Fibroblast of skin of left quadriceps (primary cell): ENCODE data around the gene WDR86.

ENCODE experiments used
- DNase-seq, 2 experiments: peaks; one replicate each; pipeline ENCODE4 v3.0.0-alpha.2; 2013; ENCODE audit warnings: low read depth in 2 of 2

The WDR86 gene

DNA sequence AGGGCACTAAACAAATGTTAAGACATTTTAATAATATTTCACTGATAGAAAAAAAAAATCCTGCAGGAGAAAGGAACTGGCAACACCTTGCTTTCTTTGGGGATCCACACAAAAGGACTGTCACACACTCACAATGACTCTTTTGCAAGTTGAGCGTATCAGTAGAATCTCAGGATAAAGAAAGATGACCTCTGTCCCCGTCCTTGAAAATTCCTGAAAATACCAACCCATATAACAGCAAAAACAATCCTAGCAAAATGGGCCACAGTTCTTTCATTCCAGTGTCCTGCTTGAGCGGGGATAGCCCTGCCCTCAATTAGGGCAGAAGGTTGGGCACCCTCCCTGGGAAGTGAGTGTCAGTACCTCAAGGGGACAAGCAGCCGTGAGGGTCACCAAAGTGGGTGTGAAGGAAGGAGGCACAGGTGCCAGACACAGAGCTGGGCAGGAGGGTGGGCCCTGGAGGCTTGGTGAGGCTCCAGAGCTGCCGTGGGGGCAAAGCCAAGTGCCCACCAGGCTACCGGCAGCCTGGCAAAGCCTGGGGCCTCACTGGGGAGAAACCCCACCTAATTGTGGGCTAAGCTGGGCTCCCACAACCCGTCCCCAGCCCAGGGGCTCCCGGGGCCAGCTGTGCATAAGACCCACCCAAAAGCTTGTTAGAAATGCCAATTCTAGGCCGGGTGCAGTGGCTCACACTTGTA is 2.8 kb downstream of the WDR86 start:
- DNase-seq: no peak

DNA sequence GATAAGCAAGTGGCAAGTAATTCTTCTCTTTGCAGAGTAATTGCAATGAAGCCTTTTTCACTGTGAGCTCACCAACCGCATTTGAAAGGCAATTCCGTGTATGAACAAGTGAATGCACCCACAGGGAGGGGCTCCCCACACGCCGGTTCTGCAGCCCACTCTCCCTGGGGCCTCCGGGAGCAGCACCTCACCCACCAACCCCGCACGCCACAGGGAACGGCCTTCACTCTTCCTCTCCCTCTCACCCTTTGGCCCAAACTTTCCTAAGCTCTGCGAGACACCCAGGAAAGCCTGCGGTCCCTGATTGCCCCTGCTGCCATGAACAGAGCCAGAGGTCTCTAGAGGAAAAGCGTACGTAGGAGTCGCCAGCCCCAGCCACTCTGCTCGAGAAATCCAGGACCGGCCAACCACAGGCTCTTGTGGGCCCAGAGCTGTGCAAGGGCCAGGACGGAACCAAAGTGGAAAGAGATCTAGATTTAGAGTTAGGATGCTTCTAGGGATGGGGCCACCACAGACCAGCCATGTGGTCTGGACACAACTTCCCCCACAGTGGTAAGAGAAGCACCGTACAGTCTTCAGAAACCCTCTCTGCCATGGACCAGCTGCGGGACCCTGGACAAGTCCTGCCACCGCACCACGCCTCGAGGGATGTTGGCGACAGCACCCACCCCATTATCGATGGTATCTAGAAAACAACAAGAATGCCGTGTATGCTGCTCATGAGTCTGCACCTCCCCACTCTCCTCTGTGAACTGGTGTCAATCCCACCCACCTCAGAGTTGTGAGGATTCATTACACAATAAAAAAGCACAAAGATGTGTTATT is 3.6 kb downstream of the WDR86 start:
- no peak for DNase-seq

DNA sequence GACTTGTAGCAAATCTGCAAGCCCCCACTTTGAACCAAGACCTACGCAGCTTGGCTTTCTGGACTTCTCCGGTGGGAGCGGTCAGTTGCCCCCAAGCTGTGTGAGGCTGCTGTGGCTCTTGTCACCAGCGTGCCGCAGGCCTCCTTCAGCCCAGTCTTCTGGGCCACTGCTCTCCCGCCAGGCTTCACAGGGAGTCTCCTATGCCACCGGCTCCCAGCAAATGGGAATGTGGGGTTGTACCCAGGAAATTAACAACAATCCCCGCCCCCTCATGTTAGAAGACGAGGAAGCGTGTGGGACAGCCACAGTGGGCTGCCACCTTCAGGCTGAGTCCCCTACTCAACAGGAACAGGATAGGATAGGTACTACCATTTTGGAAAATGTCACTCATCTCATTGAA is 4.2 kb downstream of the WDR86 start:
- no peak for DNase-seq

DNA sequence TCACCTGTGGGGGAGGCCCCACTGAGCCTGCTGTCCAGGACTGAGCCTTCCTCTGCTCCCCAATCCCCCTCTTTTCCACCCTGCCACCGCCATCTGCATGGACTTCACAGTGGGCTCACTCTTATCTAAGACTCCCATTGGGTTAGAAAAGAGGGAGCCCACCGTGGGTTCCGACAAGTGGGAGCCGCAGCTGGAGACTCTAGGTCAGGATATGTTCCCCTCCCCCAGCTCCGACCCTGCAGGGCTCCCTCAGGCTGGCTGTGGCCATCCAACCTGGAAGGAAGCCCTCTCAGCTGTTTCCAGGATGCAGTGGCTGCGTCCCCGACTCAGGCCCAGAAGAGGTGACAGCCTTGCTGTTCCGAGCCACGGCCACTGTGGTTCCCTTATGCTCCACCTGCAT is 4.8 kb downstream of the WDR86 start:
- no peak for DNase-seq

DNA sequence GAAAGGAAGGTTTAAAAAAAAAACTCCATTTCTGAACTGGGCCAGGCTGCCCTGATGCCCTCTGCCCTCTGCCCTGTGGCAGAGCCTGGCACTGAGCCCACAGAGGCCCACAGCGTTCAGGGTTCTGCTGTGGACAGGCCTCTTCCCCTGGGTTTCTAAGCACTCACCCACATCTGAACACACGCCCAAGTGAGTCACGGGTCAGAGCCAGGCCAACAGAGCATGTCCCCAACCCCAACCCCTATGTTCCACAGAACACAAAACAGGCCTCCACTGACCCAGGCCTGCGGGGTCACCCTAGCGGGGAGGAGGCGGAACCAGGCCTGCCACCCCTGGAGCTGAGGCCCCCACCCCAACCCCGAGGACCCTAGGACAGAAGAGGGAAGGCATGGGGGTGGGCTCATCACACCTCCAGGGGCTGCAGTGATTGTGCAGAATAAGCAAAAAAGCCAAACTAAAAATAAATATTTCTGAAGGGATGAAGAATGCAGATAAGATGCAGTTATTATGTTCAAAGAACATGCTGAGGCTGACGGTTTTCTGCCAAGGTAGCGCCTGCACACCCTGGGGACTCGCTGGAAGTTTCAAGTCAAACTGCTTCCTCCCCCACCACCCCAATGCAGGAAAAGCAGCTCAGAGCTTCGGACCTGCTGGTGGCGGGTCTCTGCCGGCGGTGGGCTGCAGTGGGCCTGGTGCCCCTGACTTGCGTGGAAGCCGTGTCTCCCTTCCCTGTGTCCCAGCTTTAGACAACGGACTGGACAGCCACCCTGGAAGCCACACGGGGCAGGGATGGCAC is 5.4 kb downstream of the WDR86 start:
- DNase-seq: no peak

DNA sequence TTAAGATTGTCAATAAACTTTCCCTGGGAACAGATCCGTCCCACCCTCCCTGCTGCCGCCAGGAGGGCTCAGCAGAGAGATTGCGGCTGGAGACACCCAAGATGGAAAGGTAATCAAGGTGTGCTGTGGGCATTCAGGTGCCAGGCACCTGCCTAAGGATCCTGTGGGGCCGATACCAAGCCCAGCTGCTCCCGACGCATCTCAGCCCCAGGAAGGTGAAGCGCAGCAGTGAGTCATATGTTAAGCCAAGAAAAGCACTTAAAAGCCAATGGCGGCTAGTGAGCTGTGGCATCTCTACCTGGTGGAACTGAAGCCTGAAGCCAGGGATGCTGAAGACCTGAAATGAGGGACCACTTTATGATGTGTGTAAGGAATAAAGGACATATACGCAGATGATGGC is 6.1 kb downstream of the WDR86 start:
- DNase-seq: no peak

DNA sequence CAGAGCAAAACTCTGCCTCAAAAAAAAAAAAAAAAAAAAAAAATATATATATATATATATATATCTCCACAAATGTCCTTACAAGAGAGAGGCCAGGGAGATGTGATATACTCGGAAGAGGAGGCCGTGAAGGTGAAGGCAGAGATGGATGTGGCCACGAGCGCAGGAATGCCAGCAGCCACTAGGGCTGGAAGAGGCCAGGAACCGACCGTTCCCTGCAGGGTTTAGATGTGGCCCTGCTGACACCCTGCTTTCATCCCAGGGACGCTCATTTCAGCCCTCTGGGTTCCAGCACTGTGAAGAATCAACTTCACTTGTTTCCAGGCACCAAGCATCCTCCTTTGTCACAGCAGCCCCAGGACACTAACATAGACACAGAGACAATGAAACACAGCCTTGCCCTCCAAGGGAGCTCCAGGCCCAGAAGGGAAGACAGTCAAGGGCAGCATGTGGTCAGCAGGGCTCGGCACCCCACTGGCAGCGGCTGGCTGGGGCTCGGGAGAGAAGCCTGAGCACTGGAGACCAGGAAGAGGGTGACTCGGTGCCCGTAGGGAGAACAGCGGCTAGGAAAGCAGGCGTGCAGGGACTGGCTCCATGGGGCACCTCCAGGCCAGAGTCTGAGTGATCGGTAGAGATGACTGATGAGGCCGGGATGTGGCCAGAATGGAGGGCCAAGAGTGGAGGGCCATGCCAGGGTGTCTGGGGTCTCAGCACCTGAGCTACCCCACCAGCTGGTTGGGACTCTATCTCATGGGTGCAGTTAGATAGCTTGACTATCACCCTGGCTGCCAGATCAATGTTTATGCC is 7.6 kb downstream of the WDR86 start:
- DNase-seq: no peak

DNA sequence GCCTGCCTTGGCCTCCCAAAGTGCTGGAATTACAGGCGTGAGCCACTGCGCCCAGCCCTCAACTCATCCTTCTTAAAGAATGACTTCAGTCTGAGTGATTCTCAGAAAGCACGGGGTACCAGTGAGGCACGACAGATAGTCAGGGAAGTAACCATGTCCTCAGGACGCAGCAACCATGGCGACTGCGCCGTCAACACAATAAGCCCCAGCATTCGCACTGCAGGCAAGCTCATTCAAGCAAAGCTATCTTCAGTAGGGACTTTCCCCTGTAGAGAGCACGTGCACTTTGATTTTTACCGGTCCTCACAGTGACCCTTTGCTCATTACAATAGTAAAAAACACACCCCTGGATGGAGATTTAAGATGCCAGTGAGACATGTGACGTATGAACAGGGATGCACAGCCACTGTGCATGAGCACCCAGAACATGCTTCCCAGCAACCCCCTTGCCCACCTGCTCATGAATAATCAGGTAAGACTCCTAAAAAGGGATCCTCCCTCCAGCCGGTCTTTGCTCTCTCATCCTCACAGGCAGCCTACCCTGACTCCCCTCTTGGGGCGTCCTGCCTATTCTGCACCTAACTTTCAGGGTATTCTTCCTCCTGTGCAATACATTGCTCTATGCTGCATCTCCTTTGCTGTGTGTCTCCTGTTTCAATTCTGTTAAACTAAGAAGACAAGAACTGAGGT is 9.1 kb downstream of the WDR86 start:
- no peak for DNase-seq

DNA sequence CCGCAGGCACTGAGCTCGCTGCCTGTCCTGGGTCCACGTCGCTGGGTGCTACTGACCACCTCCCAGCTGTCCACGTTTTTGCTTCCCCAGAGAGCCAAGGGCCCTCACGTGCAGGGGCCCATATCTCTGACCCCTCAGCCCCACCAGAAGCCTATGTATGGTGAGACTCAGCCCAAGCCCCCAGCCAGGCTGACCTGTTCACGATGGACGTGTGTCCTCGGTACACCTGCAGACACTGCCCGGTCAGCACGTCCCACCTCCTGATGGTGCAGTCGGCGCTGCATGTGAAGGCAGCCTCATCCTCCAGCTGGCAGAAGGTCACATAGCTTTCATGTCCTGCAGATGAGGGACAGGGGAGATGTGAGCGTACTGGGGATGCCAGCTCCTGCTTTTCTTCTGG is 9.9 kb downstream of the WDR86 start:
- no peak for DNase-seq

DNA sequence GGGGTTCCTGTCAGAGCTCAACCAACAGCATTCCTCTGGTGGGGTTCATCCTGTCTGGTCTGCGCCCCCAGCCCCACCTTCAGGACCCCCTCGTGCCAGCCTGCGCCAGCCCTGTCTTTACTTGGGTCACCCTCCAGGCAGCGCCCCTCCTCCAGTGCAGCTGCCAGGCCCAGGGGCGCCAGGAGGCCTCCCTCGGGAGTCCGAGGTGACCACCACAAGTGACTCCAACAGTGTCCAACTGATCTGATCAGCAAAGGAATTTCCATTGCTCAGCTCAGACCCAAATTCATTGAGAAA is 10.6 kb downstream of the WDR86 start:
- DNase-seq: no peak

DNA sequence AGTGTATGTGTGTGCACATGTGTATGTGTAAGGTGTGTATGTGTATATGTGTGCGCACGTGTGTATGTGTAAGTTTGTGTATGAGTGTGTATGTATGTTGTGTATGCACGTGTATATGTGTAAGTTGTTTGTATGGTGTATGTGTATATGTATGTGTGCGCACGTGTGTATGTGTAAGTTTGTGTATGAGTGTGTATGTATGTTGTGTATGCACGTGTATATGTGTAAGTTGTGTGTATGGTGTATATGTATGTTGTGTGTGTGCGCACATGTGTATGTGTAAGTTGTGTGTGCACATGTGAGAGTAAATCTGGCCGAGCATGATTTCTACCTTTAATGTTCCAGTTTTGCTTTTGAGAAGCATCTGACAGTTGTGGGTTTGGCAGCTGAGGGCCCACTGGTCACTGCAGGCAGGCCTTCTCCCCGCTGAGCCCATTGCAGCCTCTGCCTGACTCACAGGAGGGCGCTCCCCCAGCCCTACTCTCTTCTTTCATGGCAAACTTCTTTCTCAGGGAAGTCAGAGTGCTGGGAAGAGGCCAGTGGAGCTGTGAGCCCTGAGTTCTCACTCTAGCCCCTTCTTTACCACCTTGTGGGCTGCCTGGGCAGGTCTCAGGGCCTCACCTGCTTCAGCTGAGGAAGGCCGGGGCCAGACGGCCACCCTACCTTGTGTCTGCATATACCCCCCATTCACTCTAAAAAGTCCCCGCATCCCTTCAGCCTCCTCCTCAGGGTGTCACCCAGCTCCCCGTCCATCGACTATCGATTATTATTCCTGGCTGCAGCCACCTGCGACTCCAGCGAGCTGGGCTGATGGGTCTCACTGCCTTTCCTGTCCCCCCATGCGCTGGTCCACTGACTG is 11.2 kb downstream of the WDR86 start:
- DNase-seq: no peak

DNA sequence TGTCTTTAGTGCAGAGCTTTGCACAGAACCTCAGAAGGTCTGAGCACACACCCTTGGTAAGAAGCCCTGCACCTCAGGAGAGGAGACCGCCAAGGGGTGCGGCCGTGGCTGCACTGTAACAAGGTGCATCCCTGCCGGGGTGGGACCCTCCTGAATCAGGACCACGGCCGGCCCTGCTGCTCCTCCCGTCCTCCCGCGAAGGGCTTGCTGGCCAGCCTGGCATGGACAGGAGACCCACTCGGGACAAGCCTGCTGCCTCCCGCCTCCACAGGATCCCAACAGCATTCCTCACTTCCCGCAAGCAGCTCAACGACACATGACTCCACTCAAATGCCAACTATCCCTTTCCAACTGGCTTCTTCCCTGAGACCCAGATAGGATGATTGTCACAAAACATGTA is 12.8 kb downstream of the WDR86 start:
- DNase-seq: no peak

DNA sequence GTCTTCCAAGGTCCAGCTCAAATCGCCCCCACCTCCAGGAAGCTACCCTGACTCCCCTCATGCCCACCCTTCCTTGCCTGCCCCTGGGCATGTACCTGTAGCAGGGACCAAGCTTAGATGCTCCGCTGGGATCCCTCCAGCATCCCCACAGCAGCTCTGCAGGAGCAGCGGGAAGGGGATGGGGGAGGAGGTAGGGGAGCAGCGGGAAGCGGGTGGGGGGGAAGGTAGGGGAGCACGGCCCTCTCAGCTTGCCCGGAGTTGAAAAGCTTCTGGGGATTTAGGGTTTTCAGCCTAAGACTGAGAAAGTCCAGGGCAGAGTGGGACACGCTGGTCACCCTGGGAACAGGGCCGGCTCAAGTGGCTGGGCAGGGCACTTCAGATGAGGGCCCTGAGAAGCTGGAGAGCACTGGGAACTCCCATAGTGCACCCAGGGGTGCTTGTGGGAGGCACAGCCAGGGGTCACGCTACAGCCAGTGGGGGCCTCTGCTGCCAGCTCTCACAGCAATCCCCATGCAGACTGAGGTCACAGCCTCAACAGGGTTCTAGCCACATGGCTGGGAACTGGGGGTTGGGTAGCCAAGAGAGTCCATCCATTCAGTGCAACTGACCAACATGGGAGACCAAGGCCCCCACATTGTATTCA is 13.4 kb downstream of the WDR86 start:
- DNase-seq: no peak

DNA sequence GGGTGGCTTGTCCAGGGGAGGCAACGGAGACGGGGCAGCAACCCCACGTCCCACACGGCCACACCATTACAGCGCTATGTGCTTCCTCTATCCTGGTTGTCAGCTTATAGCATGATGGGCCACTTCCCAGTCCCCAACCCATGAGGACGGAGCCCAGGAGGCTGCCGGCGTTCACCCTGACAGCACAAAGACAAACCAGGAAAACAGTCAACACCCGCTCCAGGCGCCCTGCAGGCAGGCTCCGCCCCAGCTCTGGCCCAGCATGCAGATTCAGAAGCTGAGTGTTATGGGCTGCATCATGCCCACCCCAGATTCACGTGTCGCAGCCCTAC is 14.8 kb downstream of the WDR86 start:
- no peak for DNase-seq

DNA sequence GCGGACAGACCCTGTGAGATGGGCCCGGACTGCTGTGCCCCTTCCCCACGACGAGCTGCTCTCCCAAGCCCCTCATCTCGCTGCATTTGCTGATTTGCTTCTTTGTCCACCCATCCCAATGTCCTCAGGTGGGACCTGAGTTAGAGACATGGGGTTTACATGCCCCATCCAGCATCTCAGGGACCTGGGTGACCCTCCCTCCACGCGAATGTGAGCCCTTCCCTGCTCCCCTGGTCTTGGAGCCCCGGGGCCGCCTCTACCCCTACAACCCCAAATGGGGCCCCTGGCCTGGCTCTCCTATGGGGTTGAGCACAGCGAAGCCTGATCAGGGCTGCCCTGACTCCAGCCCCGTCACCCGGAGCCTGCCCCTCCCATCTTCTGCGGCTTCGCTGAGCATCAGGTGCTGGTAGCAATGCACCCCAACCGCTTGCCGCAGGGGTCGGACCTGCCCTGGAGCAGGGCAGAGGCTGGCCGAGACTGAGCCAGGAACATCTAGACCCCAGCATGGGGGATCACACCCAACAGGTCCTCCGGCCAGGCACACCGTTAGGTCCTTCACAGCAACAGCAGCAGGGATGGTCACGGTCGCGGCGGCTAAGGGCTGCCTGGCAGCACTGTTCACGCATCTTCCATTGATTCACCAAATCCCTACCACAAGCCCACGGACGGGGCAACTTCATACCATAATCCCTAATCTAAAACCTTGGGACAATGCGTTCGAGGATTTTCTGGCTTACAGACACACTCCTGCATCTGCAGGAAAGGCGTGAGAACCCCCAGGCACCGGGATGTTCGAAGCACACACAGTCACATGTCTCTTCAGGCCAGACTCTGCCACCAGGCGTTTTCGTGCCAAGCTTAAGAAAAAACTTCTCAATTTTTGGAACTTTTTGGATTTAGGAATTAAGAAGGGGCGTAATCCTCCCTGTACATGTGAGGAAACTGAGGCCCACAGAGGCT is 15.5 kb downstream of the WDR86 start:
- DNase-seq: no peak

DNA sequence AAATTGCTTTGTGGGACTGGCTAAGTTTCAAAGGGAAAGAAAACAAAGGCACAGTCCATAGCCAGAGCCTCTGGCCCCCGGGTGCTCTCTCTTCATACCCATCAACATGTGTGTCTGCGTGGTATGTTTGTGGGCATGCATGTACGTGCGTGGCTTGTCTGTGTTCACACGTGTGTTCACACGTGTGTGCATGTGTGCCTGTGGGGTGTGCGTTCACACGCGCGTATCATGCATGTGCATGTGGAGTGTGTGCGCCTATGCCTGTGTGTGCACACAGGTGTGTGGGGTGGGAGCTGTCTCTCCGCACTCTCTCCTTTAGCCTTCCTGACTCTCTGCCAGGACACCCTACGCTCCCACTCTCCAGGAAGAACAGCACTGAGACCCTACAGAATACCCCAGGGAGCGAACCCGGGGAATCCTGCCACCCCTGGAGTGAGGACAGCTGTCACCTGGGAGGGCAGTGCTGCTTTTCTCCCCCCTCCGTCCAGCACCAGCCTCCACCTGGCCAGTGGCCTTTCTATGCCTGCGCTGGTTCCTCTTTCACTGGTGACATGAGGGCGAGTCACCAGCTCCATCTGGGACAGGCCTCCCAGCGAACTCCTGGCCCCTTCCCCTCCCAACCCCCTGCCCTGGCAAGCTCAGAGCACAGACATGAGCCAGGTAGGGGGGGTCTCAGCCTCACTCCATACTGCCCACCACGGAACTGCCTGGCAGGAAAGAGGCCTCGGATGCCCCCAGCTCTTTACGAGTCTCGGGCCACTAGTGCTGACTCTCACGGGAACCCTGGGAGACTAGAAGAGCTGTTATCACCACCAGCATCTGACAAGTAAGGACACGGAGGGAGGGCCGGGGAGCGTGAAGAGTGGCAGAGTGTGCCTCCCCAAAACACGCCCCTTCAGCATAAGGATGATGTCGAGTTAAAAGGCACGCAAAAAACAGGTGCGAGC is 16.5 kb downstream of the WDR86 start:
- DNase-seq: no peak

DNA sequence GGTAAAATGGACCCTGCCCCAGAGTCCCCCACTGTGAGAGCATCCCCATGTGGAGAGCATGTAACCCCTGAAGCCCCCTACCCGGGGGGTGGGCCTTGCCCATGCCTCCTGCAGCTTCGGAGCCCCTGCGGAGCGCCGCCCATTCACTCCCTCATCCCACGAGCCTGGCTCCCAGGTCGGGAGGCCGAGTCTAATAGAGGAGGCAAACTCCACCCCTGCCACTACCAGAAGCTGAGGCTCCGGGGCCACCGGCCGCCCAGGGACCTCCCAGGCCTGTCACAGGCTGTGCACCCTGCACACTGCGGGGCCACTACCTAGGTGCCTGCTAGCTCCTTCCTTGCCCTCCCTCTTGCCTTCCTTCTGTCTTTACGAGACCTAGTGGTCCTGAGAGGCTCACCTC is 17.4 kb downstream of the WDR86 start:
- no peak for DNase-seq

DNA sequence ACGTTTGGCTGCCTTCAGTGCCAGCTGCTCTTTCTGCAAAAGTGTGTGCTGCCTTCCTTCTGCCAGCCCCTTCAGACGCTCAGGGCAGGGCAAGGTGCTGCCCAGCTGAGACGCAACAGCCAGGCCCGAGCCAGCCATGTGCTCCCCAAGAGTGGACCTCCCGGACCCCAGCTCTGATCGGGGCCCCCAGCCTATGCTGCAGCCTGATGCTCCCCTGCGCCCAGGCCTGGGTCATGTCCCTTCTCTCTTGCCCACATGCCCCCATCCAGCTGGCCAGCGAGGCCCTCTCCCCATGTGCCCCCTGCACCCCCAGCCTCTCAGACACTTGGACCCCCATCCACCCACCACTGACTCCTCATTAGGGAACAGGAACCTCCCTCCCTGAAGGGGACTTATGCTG is 17.8 kb downstream of the WDR86 start:
- no peak for DNase-seq
